Measurements from ENCODE around the gene ZNF277.

DNA sequence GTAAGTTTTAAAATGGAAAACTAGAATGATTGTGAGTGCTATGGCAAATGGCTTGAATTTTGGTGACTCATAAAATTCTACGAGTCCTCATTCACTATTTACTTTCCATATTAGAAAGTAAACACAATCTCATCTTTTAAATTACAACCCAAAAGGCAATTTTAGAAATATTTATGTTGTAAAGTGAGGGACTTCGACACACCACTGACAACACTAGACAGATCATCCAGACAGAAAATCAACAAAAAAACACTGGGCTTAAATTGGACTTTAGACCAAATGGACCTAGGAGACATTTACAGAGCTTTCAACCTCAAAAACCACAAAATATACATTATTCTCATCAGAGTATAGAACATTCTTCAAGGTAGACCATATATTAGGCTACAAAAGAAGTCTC lies 30.1 kb downstream of the ZNF277 start:
- TF ChIP-seq, protein P1, sequence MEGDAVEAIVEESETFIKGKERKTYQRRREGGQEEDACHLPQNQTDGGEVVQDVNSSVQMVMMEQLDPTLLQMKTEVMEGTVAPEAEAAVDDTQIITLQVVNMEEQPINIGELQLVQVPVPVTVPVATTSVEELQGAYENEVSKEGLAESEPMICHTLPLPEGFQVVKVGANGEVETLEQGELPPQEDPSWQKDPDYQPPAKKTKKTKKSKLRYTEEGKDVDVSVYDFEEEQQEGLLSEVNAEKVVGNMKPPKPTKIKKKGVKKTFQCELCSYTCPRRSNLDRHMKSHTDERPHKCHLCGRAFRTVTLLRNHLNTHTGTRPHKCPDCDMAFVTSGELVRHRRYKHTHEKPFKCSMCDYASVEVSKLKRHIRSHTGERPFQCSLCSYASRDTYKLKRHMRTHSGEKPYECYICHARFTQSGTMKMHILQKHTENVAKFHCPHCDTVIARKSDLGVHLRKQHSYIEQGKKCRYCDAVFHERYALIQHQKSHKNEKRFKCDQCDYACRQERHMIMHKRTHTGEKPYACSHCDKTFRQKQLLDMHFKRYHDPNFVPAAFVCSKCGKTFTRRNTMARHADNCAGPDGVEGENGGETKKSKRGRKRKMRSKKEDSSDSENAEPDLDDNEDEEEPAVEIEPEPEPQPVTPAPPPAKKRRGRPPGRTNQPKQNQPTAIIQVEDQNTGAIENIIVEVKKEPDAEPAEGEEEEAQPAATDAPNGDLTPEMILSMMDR (IDR thresholded peaks at IDR 0.05), result no peak
- TF ChIP-seq POLR2A (IDR thresholded peaks at IDR 0.05) (no peak), POLR2AphosphoS5 (IDR thresholded peaks at IDR 0.05) (no peak)
